GM23338 (cell line): ENCODE data around the gene TMEM114.

Source experiments
- CREB1 ChIP-seq: fragments of 250-450 bp; sonication (Bioruptor Pico); IDR thresholded peaks from 2 replicates; pipeline ENCODE4 v1.5.0; 2020; ENCODE audit warnings: low read depth, mild to moderate bottlenecking, moderate library complexity
- EZH2phosphoT487 ChIP-seq: fragments of 200-600 bp; sonication (generic); IDR thresholded peaks from one replicate; pipeline ENCODE4 v1.8.1; 2018; ENCODE audit warnings: antibody characterized with exemption; ENCODE audit not compliant: unreplicated experiment
- POLR2AphosphoS5 ChIP-seq: IDR thresholded peaks from 2 replicates; pipeline ENCODE4 v1.6.1; 2016; ENCODE audit warnings: antibody characterized with exemption, low read depth
- TF ChIP-seq, protein P1 (sequence below), 2 experiments: fragments of 200-600 bp in 1 of 2; sonication (generic) in 1 of 2; conservative IDR thresholded peaks; 2 replicates each; pipeline versions ENCODE4 v1.5.1 to v1.6.1; 2016 to 2017; ENCODE audit warnings: antibody characterized with exemption in 2 of 2, low read depth in 2 of 2, mild to moderate bottlenecking in 2 of 2, moderate library complexity in 1 of 2
- TF ChIP-seq, protein P2 (sequence below): IDR thresholded peaks from 2 replicates; pipeline ENCODE4 v1.6.1; 2016; ENCODE audit warnings: antibody characterized with exemption

- TF ChIP-seq, protein P1, sequence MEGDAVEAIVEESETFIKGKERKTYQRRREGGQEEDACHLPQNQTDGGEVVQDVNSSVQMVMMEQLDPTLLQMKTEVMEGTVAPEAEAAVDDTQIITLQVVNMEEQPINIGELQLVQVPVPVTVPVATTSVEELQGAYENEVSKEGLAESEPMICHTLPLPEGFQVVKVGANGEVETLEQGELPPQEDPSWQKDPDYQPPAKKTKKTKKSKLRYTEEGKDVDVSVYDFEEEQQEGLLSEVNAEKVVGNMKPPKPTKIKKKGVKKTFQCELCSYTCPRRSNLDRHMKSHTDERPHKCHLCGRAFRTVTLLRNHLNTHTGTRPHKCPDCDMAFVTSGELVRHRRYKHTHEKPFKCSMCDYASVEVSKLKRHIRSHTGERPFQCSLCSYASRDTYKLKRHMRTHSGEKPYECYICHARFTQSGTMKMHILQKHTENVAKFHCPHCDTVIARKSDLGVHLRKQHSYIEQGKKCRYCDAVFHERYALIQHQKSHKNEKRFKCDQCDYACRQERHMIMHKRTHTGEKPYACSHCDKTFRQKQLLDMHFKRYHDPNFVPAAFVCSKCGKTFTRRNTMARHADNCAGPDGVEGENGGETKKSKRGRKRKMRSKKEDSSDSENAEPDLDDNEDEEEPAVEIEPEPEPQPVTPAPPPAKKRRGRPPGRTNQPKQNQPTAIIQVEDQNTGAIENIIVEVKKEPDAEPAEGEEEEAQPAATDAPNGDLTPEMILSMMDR (conservative IDR thresholded peaks at IDR 0.05; ENCODE audit: low read depth in 2 of 2) = no peak
- TF ChIP-seq EZH2phosphoT487 (no peak), POLR2AphosphoS5 (no peak), CREB1 (CRISPR knock-in tag) (no peak)
- TF ChIP-seq, protein P2, sequence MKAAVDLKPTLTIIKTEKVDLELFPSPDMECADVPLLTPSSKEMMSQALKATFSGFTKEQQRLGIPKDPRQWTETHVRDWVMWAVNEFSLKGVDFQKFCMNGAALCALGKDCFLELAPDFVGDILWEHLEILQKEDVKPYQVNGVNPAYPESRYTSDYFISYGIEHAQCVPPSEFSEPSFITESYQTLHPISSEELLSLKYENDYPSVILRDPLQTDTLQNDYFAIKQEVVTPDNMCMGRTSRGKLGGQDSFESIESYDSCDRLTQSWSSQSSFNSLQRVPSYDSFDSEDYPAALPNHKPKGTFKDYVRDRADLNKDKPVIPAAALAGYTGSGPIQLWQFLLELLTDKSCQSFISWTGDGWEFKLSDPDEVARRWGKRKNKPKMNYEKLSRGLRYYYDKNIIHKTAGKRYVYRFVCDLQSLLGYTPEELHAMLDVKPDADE = no peak
These were observed 8.3 kb downstream of the TMEM114 start for GRCh38 chr16:8581831-8582580.
